Skeletal muscle cell (primary cell): Measurements from ENCODE around the gene PRKG1.
"Not testable (repeated sequence)": the region's sequence is repeated elsewhere in the genome, so short reads cannot be mapped to it uniquely, and the experiment has no call there.

ENCODE experiments used
- DNase-seq: peaks from one replicate; pipeline ENCODE4 v3.0.0-alpha.2; 2010; ENCODE audit warnings: low read depth
- H3K4me3 ChIP-seq: 2 replicates; pipeline ENCODE4 v1.5.1; 2011; ENCODE audit warnings: low read depth, mild to moderate bottlenecking, control low read depth, low read length, moderate library complexity

PRKG1 gene

GRCh38 chr10:52204906-52205305 is 1130.6 kb downstream of the PRKG1 start:
- H3K4me3 ChIP-seq, DNase-seq: not testable (repeated sequence)

- DNase-seq, result no peak
- no peak overlapping the region for H3K4me3 ChIP-seq
Observed at GRCh38 chr10:52208365-52208764, 1134.1 kb downstream of the PRKG1 start.

DNA sequence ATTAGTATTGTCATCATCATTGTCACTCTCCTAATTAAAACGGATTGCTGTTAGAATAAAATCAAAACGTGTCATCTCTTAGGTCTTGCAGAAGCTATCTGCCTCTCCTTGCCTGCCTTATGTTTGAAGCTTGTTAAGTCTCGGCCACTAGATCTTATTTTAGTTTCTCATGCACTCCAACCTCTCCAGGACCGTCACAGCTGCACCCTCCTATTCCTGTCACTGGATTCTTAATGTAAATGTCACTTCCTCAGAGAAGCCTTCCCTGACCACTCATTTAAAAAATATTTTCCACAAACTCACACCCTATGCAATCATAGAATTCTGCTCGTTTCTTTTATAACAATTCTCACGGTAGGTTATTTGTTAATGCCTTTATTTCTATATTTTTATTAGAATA is 1135.9 kb downstream of the PRKG1 start:
- no peak for DNase-seq
- no peak overlapping the region for H3K4me3 ChIP-seq

GRCh38 chr10:52212062-52212461 is 1137.8 kb downstream of the PRKG1 start:
- no peak for DNase-seq

DNA sequence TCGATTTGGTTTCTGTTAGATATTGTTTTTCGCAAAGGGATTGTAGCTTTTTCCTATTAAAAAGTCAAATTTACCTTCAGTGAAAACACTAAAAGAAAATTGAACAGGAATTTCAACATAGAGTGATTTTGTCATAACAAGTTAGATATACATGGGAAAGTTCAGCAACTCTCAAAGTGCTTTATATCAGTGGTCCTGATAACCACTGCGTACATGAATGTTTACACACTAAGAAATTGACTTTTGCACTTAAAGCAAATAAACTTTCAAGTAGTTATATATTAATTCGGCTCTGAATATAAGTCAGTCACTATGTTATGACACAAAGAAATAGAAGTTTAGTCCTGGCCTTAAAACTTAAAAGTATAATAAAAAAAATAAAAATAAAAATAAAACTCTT is 1138.5 kb downstream of the PRKG1 start:
- H3K4me3 ChIP-seq, result no peak overlapping the region
- DNase-seq, result no peak

More at GRCh38 chr10:52212062-52212461, 1137.8 kb downstream of the PRKG1 start:
- no peak overlapping the region for H3K4me3 ChIP-seq

DNA sequence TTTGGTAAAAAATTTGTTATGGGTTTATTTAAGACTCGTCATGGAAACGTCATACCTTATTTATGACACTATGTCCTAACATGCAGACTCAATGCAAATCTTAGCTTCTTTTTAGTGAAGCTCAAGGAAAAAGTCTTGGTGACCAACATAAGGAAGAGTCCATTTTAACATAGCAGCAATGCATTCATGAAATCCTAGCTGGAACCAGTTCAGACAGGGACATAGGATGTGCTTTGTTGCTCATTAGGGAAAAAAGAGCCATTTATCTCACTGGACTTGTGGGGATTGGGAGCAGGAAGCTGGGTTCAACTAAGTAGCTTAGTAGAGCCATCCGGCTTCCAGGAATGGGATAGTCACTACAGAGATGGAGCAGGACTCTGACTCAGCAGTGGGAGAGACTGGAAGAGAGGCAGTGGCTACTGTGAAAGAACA is 1139.0 kb downstream of the PRKG1 start:
- H3K4me3 ChIP-seq, result no peak overlapping the region
- DNase-seq, result peak; percentile 56

DNA sequence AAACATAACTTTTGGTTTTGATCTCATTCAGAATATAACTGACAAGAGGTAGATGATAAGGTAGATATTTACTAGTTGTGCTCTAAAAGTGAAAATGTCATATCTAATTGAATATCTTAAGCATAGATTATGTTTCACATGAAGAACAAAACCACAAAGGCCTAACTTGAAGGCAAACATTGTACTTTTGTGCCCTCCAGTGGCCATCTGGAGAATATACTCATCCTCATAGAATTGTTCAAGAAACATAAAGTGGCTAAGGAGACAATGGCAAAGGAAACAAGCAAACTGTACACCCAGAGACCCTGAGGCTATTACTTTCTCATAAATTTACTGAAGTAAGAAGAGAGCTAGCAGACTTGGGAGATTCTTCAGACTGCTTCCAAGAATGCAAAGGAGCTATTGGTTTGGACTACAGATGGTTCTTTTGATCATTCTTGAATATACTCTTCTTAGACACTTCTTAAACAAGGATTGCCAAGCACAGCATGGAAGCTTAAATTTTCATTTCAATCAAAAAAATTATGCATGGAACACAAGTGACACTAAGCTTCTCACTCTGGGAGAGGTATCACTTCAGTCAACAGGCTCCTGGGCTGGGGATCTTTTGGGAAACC is 1141.6 kb downstream of the PRKG1 start:
- no peak overlapping the region for H3K4me3 ChIP-seq
- peak; percentile 51 for DNase-seq

- DNase-seq, result peak; percentile 91
- no peak overlapping the region for H3K4me3 ChIP-seq
Observed at GRCh38 chr10:52216852-52217251, 1142.6 kb downstream of the PRKG1 start.

GRCh38 chr10:52217531-52217930 is 1143.2 kb downstream of the PRKG1 start:
- DNase-seq, result no peak
- H3K4me3 ChIP-seq, result no peak overlapping the region

DNA sequence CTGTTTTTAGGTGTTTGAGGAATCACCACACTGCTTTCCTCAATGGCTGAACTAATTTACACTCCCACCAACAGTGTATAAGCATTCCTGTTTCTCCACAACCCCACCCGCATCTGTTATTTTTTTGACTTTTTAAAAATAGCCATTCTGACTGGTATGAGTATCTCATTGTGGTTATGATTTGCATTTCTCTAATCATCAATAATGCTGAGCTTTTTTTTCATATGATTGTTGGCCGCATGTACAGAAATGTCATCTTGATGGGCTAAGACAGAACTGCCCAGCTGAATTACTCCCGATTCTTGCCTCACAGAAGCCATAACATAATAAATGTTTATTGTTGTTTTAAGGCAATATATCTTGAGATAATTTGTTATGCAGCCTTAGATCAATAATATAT is 1146.7 kb downstream of the PRKG1 start:
- no peak for DNase-seq
- H3K4me3 ChIP-seq, result no peak overlapping the region

DNA sequence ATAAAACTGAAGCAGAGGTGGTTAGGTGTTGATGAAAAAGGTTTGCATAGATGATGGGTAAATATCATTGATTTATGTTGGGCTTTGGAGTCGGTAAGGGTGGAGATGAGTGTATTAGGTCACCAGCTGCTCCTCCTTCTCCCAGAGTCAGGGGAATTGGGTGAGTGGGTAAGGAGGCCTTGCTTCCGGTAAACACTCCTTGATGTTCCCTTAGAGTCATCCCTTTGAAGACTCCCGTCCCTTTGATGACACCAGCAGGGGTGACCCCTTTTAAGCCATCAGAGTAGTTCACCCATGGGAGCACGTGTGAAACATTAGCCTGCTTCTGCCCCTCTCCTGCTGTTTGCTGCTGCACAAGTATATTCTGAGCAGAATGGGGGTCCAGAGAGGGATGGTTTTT is 1147.6 kb downstream of the PRKG1 start:
- no peak for DNase-seq
- H3K4me3 ChIP-seq, result no peak overlapping the region

DNA sequence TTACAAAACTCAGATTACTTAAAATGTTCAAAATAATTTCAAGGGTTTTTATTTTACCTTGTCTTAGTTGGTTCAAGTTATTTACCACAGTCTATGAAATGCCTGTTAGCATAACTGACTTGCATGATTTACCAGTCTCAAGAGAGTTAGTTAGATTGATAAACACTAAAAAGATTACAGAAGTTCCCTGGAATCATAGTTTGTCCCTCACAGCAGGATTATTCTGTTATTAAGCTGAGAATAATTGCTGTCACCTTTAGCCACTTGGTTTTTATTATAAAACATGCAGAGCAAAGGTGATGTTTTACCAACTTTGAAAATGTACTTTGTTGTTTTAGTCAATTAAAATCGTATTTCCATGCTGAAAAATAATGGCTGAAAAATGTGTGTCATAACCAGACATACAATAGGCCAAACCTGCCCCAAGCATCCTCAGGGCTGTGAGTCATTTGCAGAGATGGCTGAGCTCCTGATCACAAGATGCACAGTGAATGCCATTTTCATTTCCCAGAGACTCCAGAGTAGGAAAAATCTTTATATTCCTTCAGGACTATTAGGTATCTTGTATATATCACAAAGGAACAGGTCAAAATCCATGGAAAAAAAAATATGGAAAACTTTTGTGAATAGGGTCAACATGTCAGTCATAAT is 1152.0 kb downstream of the PRKG1 start:
- no peak for DNase-seq
- no peak overlapping the region for H3K4me3 ChIP-seq

- H3K4me3 ChIP-seq, result no peak overlapping the region
- DNase-seq, result no peak
Observed at GRCh38 chr10:52228556-52228955, 1154.3 kb downstream of the PRKG1 start.

GRCh38 chr10:52229291-52229931 is 1155.1 kb downstream of the PRKG1 start:
- DNase-seq, result peak; percentile 49
- no peak overlapping the region for H3K4me3 ChIP-seq

DNA sequence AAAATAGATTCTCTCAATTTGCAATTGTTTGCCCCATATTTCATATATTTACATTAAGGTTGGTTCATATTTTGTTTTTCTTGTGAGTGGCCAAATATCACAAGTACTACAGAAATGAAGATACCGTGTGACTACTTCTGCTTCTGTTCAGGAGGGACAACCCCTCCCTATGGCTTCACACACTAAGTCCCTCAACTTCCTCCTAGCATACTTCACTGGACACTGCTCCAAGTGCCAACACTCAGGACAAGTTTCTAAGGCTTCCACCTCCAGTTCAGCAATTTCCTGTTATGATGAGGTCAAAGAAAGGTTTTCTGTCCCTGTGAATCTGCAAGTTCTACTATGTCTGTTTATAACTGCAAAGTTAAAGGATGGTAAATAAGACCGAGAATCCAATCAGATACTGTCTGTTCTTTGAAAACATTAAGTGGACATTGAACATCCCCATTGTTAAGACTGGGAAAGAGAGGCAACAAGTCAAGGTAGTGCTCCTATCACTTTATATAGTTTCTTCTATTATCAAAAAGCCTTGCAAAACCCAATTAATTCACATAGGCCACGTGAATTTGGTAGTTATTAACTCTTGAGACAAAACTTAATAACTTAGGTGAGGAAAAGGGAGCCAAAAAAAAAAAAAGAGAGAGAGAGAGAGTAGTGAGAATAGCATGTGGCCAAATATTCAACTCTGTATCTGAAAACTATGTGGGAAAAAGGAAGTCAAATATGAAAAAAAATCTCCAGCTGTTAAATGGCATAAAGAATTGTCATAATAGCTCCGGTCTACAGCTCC is 1158.5 kb downstream of the PRKG1 start:
- H3K4me3 ChIP-seq, result no peak overlapping the region
- DNase-seq, result no peak

GRCh38 chr10:52233351-52233991 is 1159.2 kb downstream of the PRKG1 start:
- H3K4me3 ChIP-seq, DNase-seq: not testable (repeated sequence)

- no peak for DNase-seq
- no peak overlapping the region for H3K4me3 ChIP-seq
Observed at GRCh38 chr10:52239771-52240170, 1165.5 kb downstream of the PRKG1 start.

GRCh38 chr10:52245547-52245946 is 1171.3 kb downstream of the PRKG1 start:
- no peak for DNase-seq
- no peak overlapping the region for H3K4me3 ChIP-seq

DNA sequence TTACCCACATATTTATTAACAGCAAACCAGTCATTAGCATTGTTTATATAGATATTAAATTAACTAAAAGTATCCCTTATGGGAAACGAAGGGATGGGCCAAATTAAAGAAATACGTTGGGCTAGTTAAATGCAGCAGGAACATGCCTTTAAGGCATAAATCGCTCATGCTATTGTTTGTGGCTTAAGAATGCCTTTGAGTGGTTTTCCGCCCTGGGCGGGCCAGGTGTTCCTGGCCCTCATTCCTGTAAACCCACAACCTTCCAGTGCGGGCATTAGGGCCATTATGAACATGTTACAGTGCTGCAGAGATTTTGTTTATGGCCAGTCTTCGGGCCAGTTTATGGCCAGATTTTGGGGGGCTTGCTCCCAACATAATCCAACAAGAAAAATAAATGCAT is 1173.6 kb downstream of the PRKG1 start:
- not testable (repeated sequence) for DNase-seq, H3K4me3 ChIP-seq
